Activated CD8-positive, alpha-beta memory T cell treated with anti-CD3 and anti-CD28 coated beads for 24 hours (primary cell): ENCODE data around the gene MTX3.

Source experiments
- DNase-seq: peaks from one replicate; pipeline ENCODE4 v3.0.0-alpha.2; 2020

Gene MTX3

DNA sequence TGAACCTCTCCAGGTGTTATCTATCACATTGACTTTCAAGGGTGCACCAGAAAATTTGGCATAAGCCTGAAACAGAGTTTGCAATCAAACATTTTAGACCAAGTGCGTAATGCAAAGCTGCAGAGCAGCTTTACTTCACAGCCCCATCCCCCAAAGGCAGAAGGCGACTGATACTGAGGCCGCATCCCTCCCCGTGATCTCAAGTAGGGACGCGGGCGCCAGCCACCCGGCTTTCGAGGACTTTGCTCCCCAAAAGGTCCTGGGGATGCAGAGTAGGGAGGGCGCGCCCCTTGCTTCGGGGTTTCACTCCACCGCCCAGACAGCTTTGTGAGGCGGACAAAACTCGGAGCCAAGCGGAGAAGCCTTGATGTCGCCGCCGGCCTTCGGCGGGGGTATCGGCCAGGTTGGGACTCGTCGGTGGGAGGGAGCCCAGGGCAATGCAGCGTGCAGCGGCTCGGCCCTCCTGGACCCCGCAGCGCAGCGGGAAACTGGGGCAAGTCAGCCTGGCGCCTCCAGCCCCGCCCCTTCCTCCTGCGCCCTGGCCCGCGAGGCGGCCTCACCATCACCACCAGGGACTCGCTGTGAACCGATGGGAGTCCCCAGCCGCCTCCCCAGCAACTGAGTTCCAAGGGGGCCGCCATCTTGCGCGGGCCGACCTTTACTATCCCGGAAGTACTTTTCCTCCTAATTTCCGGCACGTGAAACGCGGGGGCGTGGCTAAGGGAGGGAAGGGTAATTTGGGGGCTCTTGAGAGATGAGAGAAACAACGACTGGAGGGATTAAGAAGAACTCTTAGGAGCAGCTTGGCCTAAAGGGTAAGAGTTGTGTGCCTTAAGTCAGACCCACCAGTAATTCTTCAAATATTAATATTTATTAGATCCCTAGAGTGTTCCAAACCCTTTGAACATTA, at the start of gene MTX3:
Gene MTX3, minus strand, starts transcription at position 665 of the 910 bp plus-strand sequence. Its CDS starts 24 bp downstream, at position 641.
- DNase-seq: peak; percentile 95

DNA sequence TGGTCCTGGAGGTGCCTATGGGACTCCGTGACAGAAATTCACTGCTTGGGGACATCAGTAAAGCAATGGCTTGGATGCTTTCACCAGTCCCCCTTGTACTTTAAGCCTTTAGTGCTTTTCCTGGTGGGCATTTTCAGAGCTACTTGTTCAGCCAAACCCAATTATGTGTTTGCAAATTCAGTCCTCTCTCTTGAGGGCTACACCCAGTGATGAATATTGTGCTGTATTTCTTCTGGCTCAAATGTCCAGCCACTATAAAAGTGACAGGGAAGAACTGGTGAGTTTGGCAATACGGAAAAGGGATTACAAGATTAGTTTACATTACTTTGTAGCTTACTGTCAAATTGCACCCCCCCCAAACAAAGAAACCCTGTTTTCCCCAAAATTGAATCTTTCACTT, 48.6 kb upstream of the MTX3 start:
- no peak for DNase-seq

GRCh38 chr5:80037366-80037765, 46.3 kb upstream of the MTX3 start:
- DNase-seq: no peak

- no peak for DNase-seq
These were observed 45.6 kb upstream of the MTX3 start for GRCh38 chr5:80036615-80037014.

- no peak for DNase-seq
These were observed 44.8 kb upstream of the MTX3 start for GRCh38 chr5:80035839-80036238.

GRCh38 chr5:80034962-80035821, 44.1 kb upstream of the MTX3 start, which contains the start of gene THBS4:
Gene THBS4, plus strand, starts transcription at chr5:80035348. Its CDS starts 190 bp downstream, at chr5:80035538.
- DNase-seq: peak; percentile 61

DNA sequence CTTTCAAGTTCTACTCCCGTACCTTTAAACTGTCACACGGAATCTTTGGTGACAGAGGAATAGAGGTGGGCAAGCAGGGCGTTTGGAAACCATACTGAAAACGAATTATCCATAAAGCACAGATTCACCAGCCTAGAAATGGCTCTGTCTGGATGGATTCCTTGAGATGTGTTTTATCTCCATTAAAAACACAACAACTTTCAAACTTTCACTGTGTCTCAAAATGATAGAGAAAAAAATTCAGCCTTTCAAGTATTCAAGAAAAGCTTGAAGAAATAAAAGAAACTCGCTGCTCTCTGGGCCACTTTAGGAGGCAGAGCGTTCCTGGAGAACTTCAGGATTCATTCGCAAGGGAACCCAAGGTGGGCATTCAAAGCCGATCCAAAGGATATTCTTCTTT, 43.5 kb upstream of the MTX3 start:
- DNase-seq: no peak

DNA sequence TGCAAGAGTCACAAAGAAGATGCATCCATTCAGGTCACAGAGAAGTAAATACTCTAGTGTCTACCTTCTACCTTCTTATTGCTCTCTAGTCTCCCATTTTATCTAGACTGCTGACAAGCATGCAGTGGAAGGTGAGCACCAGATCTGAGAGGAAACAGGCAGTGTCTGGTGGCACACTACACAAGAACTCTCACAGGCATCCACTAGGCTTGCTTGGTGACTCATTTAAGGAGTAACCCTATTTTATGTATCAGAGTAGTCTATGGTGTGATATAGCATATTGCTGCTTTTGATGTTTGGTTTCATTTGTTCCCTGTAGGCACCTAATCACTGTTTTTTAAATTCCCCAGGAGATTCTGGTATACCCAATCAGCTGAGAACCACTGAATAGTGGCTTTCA, 42.5 kb upstream of the MTX3 start:
- DNase-seq: no peak

DNA sequence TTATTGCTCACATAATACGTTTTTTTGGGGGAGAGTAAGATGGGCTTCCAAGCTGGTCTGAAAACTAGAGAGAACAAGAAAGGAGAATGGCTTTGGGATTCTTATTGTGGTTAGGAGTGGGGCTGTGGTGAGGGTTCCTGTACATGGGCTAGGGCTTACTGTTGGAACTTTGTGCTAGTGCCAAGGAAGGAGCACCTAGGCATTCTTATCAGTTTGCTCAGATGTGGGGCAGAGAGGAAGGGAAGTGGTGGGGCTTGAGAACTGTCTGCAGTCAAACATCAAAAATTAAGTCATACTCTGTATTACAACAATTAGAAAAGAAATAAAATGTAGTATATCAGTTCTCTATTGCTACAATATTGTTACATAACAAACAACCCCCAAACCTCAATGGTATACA, 40.0 kb upstream of the MTX3 start:
- no peak for DNase-seq

GRCh38 chr5:80026841-80027240, 35.8 kb upstream of the MTX3 start:
- DNase-seq: no peak

DNA sequence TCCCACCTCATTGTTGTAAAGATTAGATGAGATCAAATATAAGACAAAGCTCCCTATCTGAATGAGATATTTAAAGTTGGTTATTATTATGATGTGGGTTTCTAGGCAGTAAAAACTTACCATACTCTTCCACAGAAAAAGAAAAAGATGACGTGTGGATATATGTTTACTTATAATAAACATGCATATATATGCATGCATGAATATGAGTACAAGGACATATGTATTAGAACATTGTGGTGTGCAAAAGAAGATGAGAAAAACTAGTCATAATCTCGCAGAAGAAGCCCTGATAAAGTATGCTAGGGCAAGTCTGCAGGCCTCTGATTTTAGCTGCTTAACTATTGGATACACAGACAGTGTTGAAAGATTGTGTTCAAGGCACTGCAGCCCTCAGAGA, 34.0 kb upstream of the MTX3 start:
- DNase-seq: no peak

- no peak for DNase-seq
These were observed 19.8 kb upstream of the MTX3 start for GRCh38 chr5:80010754-80011392.

GRCh38 chr5:80008995-80009765, 18.1 kb upstream of the MTX3 start:
- no peak for DNase-seq

- DNase-seq: no peak
These were observed 11.6 kb upstream of the MTX3 start for GRCh38 chr5:80002677-80003076.

- DNase-seq: no peak
These were observed 8.7 kb upstream of the MTX3 start for GRCh38 chr5:79999722-80000121.

DNA sequence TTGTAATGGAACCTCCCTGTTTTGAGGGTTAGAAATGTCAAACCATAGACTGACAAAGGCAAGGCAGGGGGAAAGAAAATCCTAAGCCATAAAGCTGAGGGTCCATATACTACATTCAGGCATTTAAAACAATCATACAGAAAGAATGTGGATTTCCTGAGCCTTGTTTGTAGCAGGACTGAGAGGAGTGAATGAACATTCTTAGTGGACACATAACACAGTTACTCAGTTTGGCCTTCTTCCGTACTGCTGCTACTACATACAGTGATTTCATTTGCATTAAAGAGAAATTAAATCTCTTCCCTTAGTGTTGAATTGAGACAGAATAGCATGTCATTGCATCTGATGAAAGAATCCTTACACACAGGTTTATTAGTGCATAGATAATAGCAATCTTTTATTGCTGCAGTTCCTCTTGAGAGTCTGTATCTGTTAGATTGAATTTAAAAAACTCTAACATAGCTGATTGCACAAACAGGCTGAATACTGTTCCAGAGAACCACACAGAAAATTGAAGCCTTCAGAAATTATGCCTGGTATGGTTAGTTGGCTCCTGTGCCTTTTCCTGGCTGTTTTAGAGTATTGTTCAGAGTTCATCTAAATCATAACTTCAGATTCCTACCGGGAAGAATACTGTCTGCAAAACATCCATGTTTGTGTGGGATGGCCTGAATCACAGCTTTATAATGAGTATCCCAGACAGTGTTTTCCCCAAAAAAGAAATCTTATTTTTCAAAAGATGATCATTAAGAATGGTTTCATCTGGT, 2.0 kb upstream of the MTX3 start:
- DNase-seq: no peak

- no peak for DNase-seq
These were observed 861 bp downstream of the MTX3 start for GRCh38 chr5:79990205-79990597.

DNA sequence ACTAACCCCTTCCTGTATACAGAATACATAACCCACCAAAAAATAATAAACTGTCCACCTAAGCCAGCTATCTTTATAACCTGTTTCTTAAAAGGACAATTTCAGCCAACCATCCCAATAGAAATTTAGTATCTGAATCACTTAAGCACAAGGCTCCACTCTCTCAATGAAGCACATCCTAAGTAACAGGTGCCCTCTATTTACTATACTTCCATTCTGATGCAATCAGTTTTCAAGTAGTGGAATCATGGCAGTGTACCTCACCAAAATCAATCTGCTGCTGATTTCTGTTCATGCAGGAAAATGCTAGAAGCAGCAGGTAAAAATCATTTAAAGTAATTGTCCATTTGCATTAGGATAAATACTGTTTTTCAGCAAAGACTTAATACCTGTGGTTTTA, 4.8 kb downstream of the MTX3 start:
- DNase-seq: no peak

GRCh38 chr5:79985288-79985687, 5.8 kb downstream of the MTX3 start:
- no peak for DNase-seq

- no peak for DNase-seq
These were observed 6.7 kb downstream of the MTX3 start for GRCh38 chr5:79984363-79984762.

GRCh38 chr5:79983618-79984017, 7.4 kb downstream of the MTX3 start:
- DNase-seq: no peak

GRCh38 chr5:79982136-79982535, 8.9 kb downstream of the MTX3 start:
- DNase-seq: no peak
